Naive B cell (primary cell): Measurements from ENCODE around the gene CDHR2. TPM values are rescaled to one million over a fixed set of nuclear protein-coding genes. Genes with fewer than 3 reads are reported as not detected.

Experiments used
- ATAC-seq, 2 donors: fragments of 150-1000 bp; cut with Tn5 transposase; 2 replicates each; pipeline ENCODE4 v1.10.0; 2021; ENCODE audit warnings: low read depth in 2 of 2, mild to moderate bottlenecking in 2 of 2, moderate library complexity in 2 of 2
- DNase-seq: peaks from one replicate; pipeline ENCODE4 v3.0.0; 2022
- H3K27ac Mint-ChIP-seq, 6 donors: one replicate each; pipeline ENCODE4 v1.8.0; 2020 to 2022; ENCODE audit warnings: mild to moderate bottlenecking in 6 of 6, mixed read lengths in 6 of 6, moderate library complexity in 5 of 6, inconsistent platforms in 2 of 6
- H3K27me3 Mint-ChIP-seq, 3 donors: one replicate each; pipeline ENCODE4 v1.8.0; 2021 to 2022; ENCODE audit warnings: mixed read lengths in 3 of 3, mild to moderate bottlenecking in 1 of 3
- H3K36me3 Mint-ChIP-seq, 2 donors: one replicate each; pipeline ENCODE4 v1.8.0; 2020 to 2022; ENCODE audit warnings: mixed read lengths in 2 of 2, inconsistent platforms in 1 of 2, mild to moderate bottlenecking in 1 of 2
- H3K4me1 Mint-ChIP-seq, 3 donors: one replicate each; pipeline ENCODE4 v1.8.0; 2020 to 2022; ENCODE audit warnings: mixed read lengths in 3 of 3, inconsistent platforms in 1 of 3, mild to moderate bottlenecking in 1 of 3, moderate library complexity in 1 of 3
- H3K4me3 Mint-ChIP-seq, 8 donors: one replicate each; pipeline ENCODE4 v1.8.0; 2020 to 2022; ENCODE audit warnings: mild to moderate bottlenecking in 8 of 8, mixed read lengths in 8 of 8, moderate library complexity in 8 of 8, inconsistent platforms in 2 of 8
- H3K9me3 Mint-ChIP-seq, 7 donors: one replicate each; pipeline ENCODE4 v1.8.0; 2020 to 2022; ENCODE audit warnings: mixed read lengths in 7 of 7, mild to moderate bottlenecking in 5 of 7, inconsistent platforms in 2 of 7, moderate library complexity in 1 of 7
- polyA plus RNA-seq, 6 donors: library from polyadenylated mRNA; unstranded; fragments of 300-500 nt; fragmentation: Illumina TruSeq; gene quantifications; one replicate each; pipeline ENCODE4 v1.2.3, GENCODE V29; 2021; ENCODE audit warnings: low read depth in 6 of 6

The CDHR2 gene
- polyA plus RNA-seq, 6 donors from 2014 or later: not detected

- Mint-ChIP-seq H3K27ac (peak overlapping the region; percentile 96 to 100 (median 100)), H3K4me3 (peak overlapping the region; percentile 95 to 100 (median 99)), H3K36me3 (no peaks in the 10 kb centered on the region), H3K4me1 (peaks cover 58 to 69% (median 60%) of the 10 kb centered on the region in 3 donors), H3K27me3 (no peaks in the 10 kb centered on the region), H3K9me3 (no peaks in the 10 kb centered on the region)
- DNase-seq: no peak
- ATAC-seq: no peak
These were observed 10.7 kb upstream of the CDHR2 start for GRCh38 chr5:176538230-176538988.

GRCh38 chr5:176538989-176539384 is 10.2 kb upstream of the CDHR2 start:
- ATAC-seq (no peak), DNase-seq (no peak)
- Mint-ChIP-seq H3K27ac (peak overlapping the region in 2 of 6 donors; percentile 37 to 40), H3K36me3 (no peaks in the 10 kb centered on the region), H3K4me1 (peaks cover 52 to 68% (median 57%) of the 10 kb centered on the region in 3 donors), H3K9me3 (no peaks in the 10 kb centered on the region), H3K27me3 (no peaks in the 10 kb centered on the region), H3K4me3 (peak overlapping the region in 1 of 8 donors; percentile 98)

- peaks cover 39 to 60% (median 50%) of the 10 kb centered on the region in 3 donors for H3K4me1 Mint-ChIP-seq
- no peak for ATAC-seq
- peak overlapping the region; percentile 25 to 94 (median 51) for H3K27ac Mint-ChIP-seq
- H3K27me3 Mint-ChIP-seq: no peaks in the 10 kb centered on the region
- H3K9me3 Mint-ChIP-seq: no peaks in the 10 kb centered on the region
- DNase-seq: no peak
- no peaks in the 10 kb centered on the region for H3K36me3 Mint-ChIP-seq
- peak overlapping the region in 7 of 8 donors; percentile 55 to 98 (median 81) for H3K4me3 Mint-ChIP-seq
These were observed 8.7 kb upstream of the CDHR2 start for GRCh38 chr5:176540476-176540899.

GRCh38 chr5:176540956-176541337 is 8.2 kb upstream of the CDHR2 start:
- Mint-ChIP-seq H3K4me3 (peak overlapping the region; percentile 74 to 98 (median 88)), H3K27me3 (no peaks in the 10 kb centered on the region), H3K36me3 (no peaks in the 10 kb centered on the region), H3K4me1 (peaks cover 39 to 56% (median 52%) of the 10 kb centered on the region in 3 donors), H3K27ac (peak overlapping the region in 3 of 6 donors; percentile 74 to 94 (median 92)), H3K9me3 (no peaks in the 10 kb centered on the region)
- DNase-seq (no peak), ATAC-seq (no peak)

GRCh38 chr5:176541338-176542134 is 7.6 kb upstream of the CDHR2 start:
- H3K27ac Mint-ChIP-seq: peak overlapping the region; percentile 9 to 96 (median 92)
- DNase-seq (peak; percentile 64), ATAC-seq (no peak)
- no peaks in the 10 kb centered on the region for H3K27me3 Mint-ChIP-seq
- H3K9me3 Mint-ChIP-seq: no peaks in the 10 kb centered on the region
- no peaks in the 10 kb centered on the region for H3K36me3 Mint-ChIP-seq
- H3K4me3 Mint-ChIP-seq: peak overlapping the region; percentile 80 to 98 (median 90)
- peaks cover 39 to 56% (median 52%) of the 10 kb centered on the region in 3 donors for H3K4me1 Mint-ChIP-seq

GRCh38 chr5:176542135-176542595 is 7.0 kb upstream of the CDHR2 start:
- peak overlapping the region; percentile 9 to 96 (median 92) for H3K27ac Mint-ChIP-seq
- no peaks in the 10 kb centered on the region for H3K9me3 Mint-ChIP-seq
- ATAC-seq: peak; percentile 5 to 7
- DNase-seq: peak; percentile 66
- H3K4me1 Mint-ChIP-seq: peaks cover 39 to 56% (median 52%) of the 10 kb centered on the region in 3 donors
- H3K36me3 Mint-ChIP-seq: no peaks in the 10 kb centered on the region
- no peaks in the 10 kb centered on the region for H3K27me3 Mint-ChIP-seq
- peak overlapping the region; percentile 80 to 98 (median 90) for H3K4me3 Mint-ChIP-seq

GRCh38 chr5:176542596-176543427 is 6.3 kb upstream of the CDHR2 start:
- Mint-ChIP-seq H3K27me3 (no peaks in the 10 kb centered on the region), H3K4me3 (peak overlapping the region; percentile 83 to 98 (median 92)), H3K4me1 (peaks cover 38 to 53% (median 52%) of the 10 kb centered on the region in 3 donors), H3K27ac (peak overlapping the region; percentile 9 to 96 (median 92)), H3K36me3 (no peaks in the 10 kb centered on the region), H3K9me3 (no peaks in the 10 kb centered on the region)
- ATAC-seq (peak; percentile 40 to 43), DNase-seq (peak; percentile 53)

- Mint-ChIP-seq H3K4me3 (peak overlapping the region; percentile 83 to 97 (median 92)), H3K4me1 (peaks cover 31 to 46% (median 44%) of the 10 kb centered on the region in 3 donors), H3K27ac (peak overlapping the region in 5 of 6 donors; percentile 34 to 97 (median 91)), H3K36me3 (no peaks in the 10 kb centered on the region), H3K27me3 (no peaks in the 10 kb centered on the region), H3K9me3 (no peaks in the 10 kb centered on the region)
- peak; percentile 75 for ATAC-seq
- DNase-seq: peak; percentile 72
These were observed 5.5 kb upstream of the CDHR2 start for GRCh38 chr5:176543428-176544182.

GRCh38 chr5:176545388-176545736 is 3.8 kb upstream of the CDHR2 start:
- peak overlapping the region in 2 of 8 donors; percentile 33 to 85 for H3K4me3 Mint-ChIP-seq
- no peak for ATAC-seq

GRCh38 chr5:176545737-176546509 is 3.2 kb upstream of the CDHR2 start:
- Mint-ChIP-seq H3K9me3 (no peaks in the 10 kb centered on the region), H3K36me3 (no peaks in the 10 kb centered on the region), H3K4me1 (peaks cover 24 to 40% (median 37%) of the 10 kb centered on the region in 3 donors), H3K4me3 (peak overlapping the region in 1 of 8 donors; percentile 85), H3K27ac (peak overlapping the region in 2 of 6 donors; percentile 26 to 60), H3K27me3 (no peaks in the 10 kb centered on the region)
- no peak for ATAC-seq
- DNase-seq: no peak

More at GRCh38 chr5:176545388-176545736, 3.8 kb upstream of the CDHR2 start:
- H3K27me3 Mint-ChIP-seq: no peaks in the 10 kb centered on the region
- no peaks in the 10 kb centered on the region for H3K36me3 Mint-ChIP-seq
- no peaks in the 10 kb centered on the region for H3K9me3 Mint-ChIP-seq
- H3K4me1 Mint-ChIP-seq: peaks cover 21 to 40% (median 37%) of the 10 kb centered on the region in 3 donors
- no peak for DNase-seq
- no peak overlapping the region for H3K27ac Mint-ChIP-seq

GRCh38 chr5:176547802-176548201 is 1.3 kb upstream of the CDHR2 start:
- Mint-ChIP-seq H3K9me3 (no peaks in the 10 kb centered on the region), H3K27me3 (peaks cover 0 to 6% (median 0%) of the 10 kb centered on the region in 3 donors), H3K27ac (peak overlapping the region in 1 of 6 donors; percentile 8), H3K36me3 (no peaks in the 10 kb centered on the region), H3K4me3 (no peak overlapping the region), H3K4me1 (peaks cover 8 to 30% (median 25%) of the 10 kb centered on the region in 3 donors)
- ATAC-seq (no peak), DNase-seq (no peak)
